WTC11 (cell line): ENCODE measurements around the gene USH2A. TPM values are rescaled to one million over a fixed set of nuclear protein-coding genes. Genes with fewer than 3 reads are reported as not detected.

Source experiments
- ATAC-seq: fragments of 200-7000 bp; cut with Tn5 transposase; 2 replicates; pipeline ENCODE4 v1.10.0; 2021; ENCODE audit warnings: mild to moderate bottlenecking, moderate library complexity
- CTCF ChIA-PET: fragments of 300-600 bp; sonication (Branson Sonifier 250); formaldehyde crosslinking; loops from one replicate; lab custom pipeline; 2021; ENCODE audit warnings: antibody characterized with exemption; lab: Charles Lee
- POLR2A ChIA-PET: fragments of 350-600 bp; sonication (Branson Sonifier 250); formaldehyde crosslinking; loops from one replicate; lab custom pipeline; 2021; ENCODE audit warnings: antibody characterized with exemption; lab: Charles Lee
- DNase-seq: peaks from one replicate; pipeline ENCODE4 v3.0.0; 2021; ENCODE audit warnings: low spot score
- H3K27ac Mint-ChIP-seq: 2 replicates; pipeline ENCODE4 v1.8.0; 2021; ENCODE audit warnings: mixed read lengths
- H3K27me3 Mint-ChIP-seq: 2 replicates; pipeline ENCODE4 v1.8.0; 2021; ENCODE audit warnings: low read depth, mild to moderate bottlenecking, moderate library complexity, mixed read lengths
- H3K36me3 Mint-ChIP-seq: 2 replicates; pipeline ENCODE4 v1.8.0; 2021; ENCODE audit warnings: mixed read lengths
- H3K4me1 Mint-ChIP-seq: 2 replicates; pipeline ENCODE4 v1.8.0; 2022; ENCODE audit warnings: mixed read lengths
- H3K4me3 Mint-ChIP-seq: 2 replicates; pipeline ENCODE4 v1.8.0; 2021; ENCODE audit warnings: mild to moderate bottlenecking, moderate library complexity, mixed read lengths
- H3K9me3 Mint-ChIP-seq: 2 replicates; pipeline ENCODE4 v1.8.0; 2021; ENCODE audit warnings: mixed read lengths
- AFF4 ChIP-seq: sonication (generic); formaldehyde crosslinking; IDR thresholded peaks from 2 replicates; pipeline ENCODE4 v1.8.1; 2023; ENCODE audit warnings: mild to moderate bottlenecking, missing genetic modification reagents, borderline replicate concordance
- ERG ChIP-seq: fragments of 250-450 bp; sonication (Bioruptor Pico); IDR thresholded peaks from 2 replicates; pipeline ENCODE4 v1.8.0; 2021; ENCODE audit warnings: mild to moderate bottlenecking
- ESRRA ChIP-seq: sonication (generic); formaldehyde crosslinking; IDR thresholded peaks from 2 replicates; pipeline ENCODE4 v1.8.1; 2022; ENCODE audit warnings: mild to moderate bottlenecking, missing genetic modification reagents, borderline replicate concordance
- GTF2I ChIP-seq: fragments of 250-450 bp; sonication (Bioruptor Pico); conservative IDR thresholded peaks from 2 replicates; pipeline ENCODE4 v1.4.0; 2021; ENCODE audit warnings: mild to moderate bottlenecking
- NFATC4 ChIP-seq: fragments of 250-450 bp; sonication (Bioruptor Pico); IDR thresholded peaks from 2 replicates; pipeline ENCODE4 v1.9.0; 2021; ENCODE audit warnings: mild to moderate bottlenecking
- NFE2L1 ChIP-seq: sonication (generic); formaldehyde crosslinking; IDR thresholded peaks from 2 replicates; pipeline ENCODE4 v1.8.1; 2023; ENCODE audit warnings: missing genetic modification reagents
- TCF7 ChIP-seq: sonication (generic); formaldehyde crosslinking; IDR thresholded peaks from 2 replicates; pipeline ENCODE4 v1.8.0; 2022; ENCODE audit warnings: mild to moderate bottlenecking, low read depth, missing genetic modification reagents, moderate library complexity
- TP53 ChIP-seq: sonication (generic); formaldehyde crosslinking; IDR thresholded peaks from 2 replicates; pipeline ENCODE4 v1.8.1; 2023; ENCODE audit warnings: mild to moderate bottlenecking, missing genetic modification reagents
- ZNF121 ChIP-seq: sonication (generic); formaldehyde crosslinking; IDR thresholded peaks from 2 replicates; pipeline ENCODE4 v1.8.0; 2023; ENCODE audit warnings: missing genetic modification reagents
- ZNF425 ChIP-seq: fragments of 250-450 bp; sonication (Bioruptor Pico); conservative IDR thresholded peaks from 2 replicates; pipeline ENCODE4 v1.9.0; 2021; ENCODE audit warnings: mild to moderate bottlenecking
- total RNA-seq: library from RNA; stranded (reverse); gene quantifications from 3 replicates; pipeline ENCODE4 v1.2.3, GENCODE V29; 2021
- TF ChIP-seq, protein P1 (sequence below): sonication (generic); formaldehyde crosslinking; IDR thresholded peaks from 2 replicates; pipeline ENCODE4 v1.8.0; 2022; ENCODE audit warnings: mild to moderate bottlenecking, missing genetic modification reagents
- TF ChIP-seq, protein P2 (sequence below): sonication (generic); formaldehyde crosslinking; IDR thresholded peaks from 2 replicates; pipeline ENCODE4 v1.8.1; 2022; ENCODE audit warnings: low read depth, mild to moderate bottlenecking, moderate library complexity, missing genetic modification reagents, borderline replicate concordance
- TF ChIP-seq, protein P3 (sequence below): sonication (generic); formaldehyde crosslinking; conservative IDR thresholded peaks from 2 replicates; pipeline ENCODE4 v1.8.1; 2023; ENCODE audit warnings: mild to moderate bottlenecking, low read depth, missing genetic modification reagents, moderate library complexity
- TF ChIP-seq, protein P4 (sequence below): fragments of 250-450 bp; sonication (Bioruptor Pico); IDR thresholded peaks from 2 replicates; pipeline ENCODE4 v2.1.2; 2022; ENCODE audit warnings: mild to moderate bottlenecking, moderate library complexity

Gene USH2A
- total RNA-seq, 1 experiment from 2014 or later: 0.37 TPM

DNA sequence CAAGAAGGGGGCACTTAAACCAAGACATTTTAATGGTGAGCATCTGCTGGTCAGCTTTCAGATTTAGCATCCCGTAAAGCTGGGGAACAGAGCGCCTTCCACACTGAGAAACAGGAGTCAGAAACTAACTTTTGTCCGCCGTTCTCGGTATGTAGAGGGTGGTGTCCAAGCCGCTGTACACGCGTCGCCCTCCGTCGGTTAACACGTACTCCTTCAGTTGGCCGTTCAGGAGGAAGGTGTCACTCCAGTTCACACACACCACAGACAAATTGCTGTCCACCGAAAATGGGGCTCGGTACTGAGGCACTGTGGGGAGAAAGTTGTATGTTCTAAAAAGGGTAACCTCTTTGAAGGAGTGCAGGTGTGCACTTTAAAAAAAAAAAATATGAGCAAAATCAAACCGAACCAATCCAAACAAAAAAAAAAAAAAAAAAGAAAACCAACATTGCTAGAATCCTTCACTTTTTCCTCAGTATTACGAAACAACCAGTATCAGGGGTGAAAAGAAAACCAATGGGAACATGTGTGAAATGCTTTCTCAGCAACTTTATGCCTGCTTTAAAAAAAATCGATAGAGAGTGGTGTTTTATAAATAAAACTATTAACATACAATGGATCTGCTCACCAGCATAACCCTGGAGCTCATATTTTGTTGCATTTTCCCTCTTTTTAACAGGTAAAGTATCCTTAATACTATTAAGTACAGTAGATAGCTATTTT is 782.7 kb downstream of the USH2A start (continued):
- no peak for TF ChIP-seq ZNF425 (CRISPR knock-in tag)
- TF ChIP-seq, protein P1, sequence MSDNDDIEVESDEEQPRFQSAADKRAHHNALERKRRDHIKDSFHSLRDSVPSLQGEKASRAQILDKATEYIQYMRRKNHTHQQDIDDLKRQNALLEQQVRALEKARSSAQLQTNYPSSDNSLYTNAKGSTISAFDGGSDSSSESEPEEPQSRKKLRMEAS (CRISPR knock-in tag): no peak

DNA sequence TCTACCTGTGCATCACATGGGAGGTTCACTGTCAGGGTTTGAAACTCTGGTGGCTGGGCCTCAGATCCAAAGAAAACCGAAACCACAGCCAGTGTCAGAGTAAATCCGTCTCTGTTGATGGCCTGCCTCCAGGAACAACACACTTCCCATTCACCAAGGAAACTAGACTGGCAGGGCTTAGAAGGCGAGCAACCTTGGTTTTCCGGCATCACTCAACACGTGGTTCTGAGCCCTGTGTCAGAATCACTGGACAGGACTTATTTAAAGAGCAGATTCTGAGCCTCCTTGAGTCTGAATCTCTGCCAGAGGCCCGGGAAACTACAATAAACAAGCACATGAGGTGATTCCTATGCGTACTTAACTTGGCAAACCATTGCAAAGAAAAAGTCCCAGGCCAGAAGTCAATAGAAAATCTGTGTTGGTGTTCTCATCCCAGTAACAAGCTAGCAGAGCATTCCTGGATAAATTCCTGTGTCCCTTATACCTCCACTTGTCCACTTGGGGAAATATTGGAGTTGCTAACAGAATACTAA is 786.1 kb downstream of the USH2A start:
- DNase-seq (no peak), ATAC-seq (peak; percentile 25)
- Mint-ChIP-seq H3K27me3 (no peaks in the 10 kb centered on the region), H3K4me1 (peaks cover 19% of the 10 kb centered on the region), H3K9me3 (no peaks in the 10 kb centered on the region), H3K4me3 (no peak overlapping the region), H3K27ac (no peak overlapping the region), H3K36me3 (no peaks in the 10 kb centered on the region)
- CTCF ChIA-PET: interaction anchor here (1.0 kb wide), 1 partner anchor 73 kb away, joined by 4 read pairs; no protein-coding TSS in a partner anchor
- TF ChIP-seq AFF4 (CRISPR knock-in tag) (no peak), NFE2L1 (CRISPR knock-in tag) (no peak), ERG (CRISPR knock-in tag) (no peak), ESRRA (CRISPR knock-in tag) (no peak), NFATC4 (CRISPR knock-in tag) (no peak), TCF7 (CRISPR knock-in tag) (no peak), ZNF121 (CRISPR knock-in tag) (no peak), GTF2I (CRISPR knock-in tag) (no peak), TP53 (CRISPR knock-in tag) (no peak)
- TF ChIP-seq, protein P2, sequence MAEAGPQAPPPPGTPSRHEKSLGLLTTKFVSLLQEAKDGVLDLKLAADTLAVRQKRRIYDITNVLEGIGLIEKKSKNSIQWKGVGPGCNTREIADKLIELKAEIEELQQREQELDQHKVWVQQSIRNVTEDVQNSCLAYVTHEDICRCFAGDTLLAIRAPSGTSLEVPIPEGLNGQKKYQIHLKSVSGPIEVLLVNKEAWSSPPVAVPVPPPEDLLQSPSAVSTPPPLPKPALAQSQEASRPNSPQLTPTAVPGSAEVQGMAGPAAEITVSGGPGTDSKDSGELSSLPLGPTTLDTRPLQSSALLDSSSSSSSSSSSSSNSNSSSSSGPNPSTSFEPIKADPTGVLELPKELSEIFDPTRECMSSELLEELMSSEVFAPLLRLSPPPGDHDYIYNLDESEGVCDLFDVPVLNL (CRISPR knock-in tag): no peak
- TF ChIP-seq, protein P3, sequence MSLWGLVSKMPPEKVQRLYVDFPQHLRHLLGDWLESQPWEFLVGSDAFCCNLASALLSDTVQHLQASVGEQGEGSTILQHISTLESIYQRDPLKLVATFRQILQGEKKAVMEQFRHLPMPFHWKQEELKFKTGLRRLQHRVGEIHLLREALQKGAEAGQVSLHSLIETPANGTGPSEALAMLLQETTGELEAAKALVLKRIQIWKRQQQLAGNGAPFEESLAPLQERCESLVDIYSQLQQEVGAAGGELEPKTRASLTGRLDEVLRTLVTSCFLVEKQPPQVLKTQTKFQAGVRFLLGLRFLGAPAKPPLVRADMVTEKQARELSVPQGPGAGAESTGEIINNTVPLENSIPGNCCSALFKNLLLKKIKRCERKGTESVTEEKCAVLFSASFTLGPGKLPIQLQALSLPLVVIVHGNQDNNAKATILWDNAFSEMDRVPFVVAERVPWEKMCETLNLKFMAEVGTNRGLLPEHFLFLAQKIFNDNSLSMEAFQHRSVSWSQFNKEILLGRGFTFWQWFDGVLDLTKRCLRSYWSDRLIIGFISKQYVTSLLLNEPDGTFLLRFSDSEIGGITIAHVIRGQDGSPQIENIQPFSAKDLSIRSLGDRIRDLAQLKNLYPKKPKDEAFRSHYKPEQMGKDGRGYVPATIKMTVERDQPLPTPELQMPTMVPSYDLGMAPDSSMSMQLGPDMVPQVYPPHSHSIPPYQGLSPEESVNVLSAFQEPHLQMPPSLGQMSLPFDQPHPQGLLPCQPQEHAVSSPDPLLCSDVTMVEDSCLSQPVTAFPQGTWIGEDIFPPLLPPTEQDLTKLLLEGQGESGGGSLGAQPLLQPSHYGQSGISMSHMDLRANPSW (CRISPR knock-in tag): no peak
- TF ChIP-seq, protein P4, sequence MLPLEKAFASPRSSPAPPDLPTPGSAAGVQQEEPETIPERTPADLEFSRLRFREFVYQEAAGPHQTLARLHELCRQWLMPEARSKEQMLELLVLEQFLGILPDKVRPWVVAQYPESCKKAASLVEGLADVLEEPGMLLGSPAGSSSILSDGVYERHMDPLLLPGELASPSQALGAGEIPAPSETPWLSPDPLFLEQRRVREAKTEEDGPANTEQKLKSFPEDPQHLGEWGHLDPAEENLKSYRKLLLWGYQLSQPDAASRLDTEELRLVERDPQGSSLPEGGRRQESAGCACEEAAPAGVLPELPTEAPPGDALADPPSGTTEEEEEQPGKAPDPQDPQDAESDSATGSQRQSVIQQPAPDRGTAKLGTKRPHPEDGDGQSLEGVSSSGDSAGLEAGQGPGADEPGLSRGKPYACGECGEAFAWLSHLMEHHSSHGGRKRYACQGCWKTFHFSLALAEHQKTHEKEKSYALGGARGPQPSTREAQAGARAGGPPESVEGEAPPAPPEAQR (CRISPR knock-in tag): no peak
- POLR2A ChIA-PET: no interaction called here
